Dedifferentiated amniotic fluid mesenchymal stem cell (primary cell): ENCODE data around the gene CCDC194.
"Not testable (repeated sequence)": the region's sequence is repeated elsewhere in the genome, so short reads cannot be mapped to it uniquely, and the experiment has no call there.

ENCODE experiments used
- DNase-seq: peaks from one replicate; pipeline ENCODE4 v3.0.0-alpha.2; 2016; ENCODE audit errors: extremely low spot score

CCDC194 gene

GRCh38 chr19:17370026-17370587 lies 23.9 kb downstream of the CCDC194 start:
- DNase-seq = no peak

- no peak for DNase-seq
Measured at GRCh38 chr19:17365361-17365760, 28.6 kb downstream of the CCDC194 start.

GRCh38 chr19:17363852-17364605 lies 30.0 kb downstream of the CCDC194 start:
- not testable (repeated sequence) for DNase-seq

GRCh38 chr19:17359905-17360800 lies 33.8 kb downstream of the CCDC194 start:
- no peak for DNase-seq

- no peak for DNase-seq
Measured at GRCh38 chr19:17358395-17358794, 35.6 kb downstream of the CCDC194 start.

- DNase-seq = no peak
Measured at GRCh38 chr19:17357724-17358123, 36.3 kb downstream of the CCDC194 start.

- DNase-seq = no peak
Measured at GRCh38 chr19:17357078-17357666, 36.8 kb downstream of the CCDC194 start.

- no peak for DNase-seq
Measured at GRCh38 chr19:17353386-17353785, 40.6 kb downstream of the CCDC194 start.

GRCh38 chr19:17352608-17353280 lies 41.3 kb downstream of the CCDC194 start:
- no peak for DNase-seq

- no peak for DNase-seq
Measured at GRCh38 chr19:17351815-17352435, 42.1 kb downstream of the CCDC194 start.

- no peak for DNase-seq
Measured at GRCh38 chr19:17348700-17349099, 45.3 kb downstream of the CCDC194 start.

- DNase-seq = no peak
Measured at GRCh38 chr19:17347877-17348276, 46.1 kb downstream of the CCDC194 start.

- no peak for DNase-seq
Measured at GRCh38 chr19:17347361-17347760, 46.6 kb downstream of the CCDC194 start.

GRCh38 chr19:17346109-17346671 lies 47.8 kb downstream of the CCDC194 start:
- peak; percentile 59 for DNase-seq

GRCh38 chr19:17341845-17342244 lies 52.2 kb downstream of the CCDC194 start:
- no peak for DNase-seq

GRCh38 chr19:17341386-17341785 lies 52.6 kb downstream of the CCDC194 start:
- DNase-seq = no peak

GRCh38 chr19:17340871-17341357 lies 53.1 kb downstream of the CCDC194 start:
- DNase-seq = no peak
